Activated T-cell treated with anti-CD3 and anti-CD28 coated beads for 4 hours (primary cell): Measurements from ENCODE around the gene NEMF.
"Not testable (repeated sequence)": the region's sequence is repeated elsewhere in the genome, so short reads cannot be mapped to it uniquely, and the experiment has no call there.

Source experiments
- DNase-seq: peaks from one replicate; pipeline ENCODE4 v3.0.0-alpha.2; 2020

NEMF gene

GRCh38 chr14:49852301-49853157 is at the start of gene NEMF:
Gene NEMF (minus strand): TSS chr14:49852788. CDS start chr14:49852753, 35 bp downstream.
- DNase-seq, result peak; percentile 80

- no peak for DNase-seq
Measured at GRCh38 chr14:49900973-49901372, 48.4 kb upstream of the NEMF start.

- DNase-seq, result no peak
Measured at GRCh38 chr14:49898485-49898884, 45.9 kb upstream of the NEMF start.

- DNase-seq, result no peak
Measured at GRCh38 chr14:49897965-49898364, 45.4 kb upstream of the NEMF start.

GRCh38 chr14:49897414-49897813 is 44.8 kb upstream of the NEMF start:
- DNase-seq, result no peak

GRCh38 chr14:49896966-49897365 is 44.4 kb upstream of the NEMF start:
- no peak for DNase-seq

- not testable (repeated sequence) for DNase-seq
Measured at GRCh38 chr14:49896272-49896671, 43.7 kb upstream of the NEMF start.

- DNase-seq, result no peak
Measured at GRCh38 chr14:49895480-49895879, 42.9 kb upstream of the NEMF start.

GRCh38 chr14:49894214-49895107 is 41.9 kb upstream of the NEMF start:
- DNase-seq, result not testable (repeated sequence)

GRCh38 chr14:49893309-49894213 is 41.0 kb upstream of the NEMF start:
- DNase-seq, result peak; percentile 49

GRCh38 chr14:49892636-49893308 is 40.2 kb upstream of the NEMF start, which contains the start of gene ARF6:
Gene ARF6 (plus strand): TSS chr14:49893082. CDS start chr14:49893737, 655 bp downstream.
- peak; percentile 91 for DNase-seq

- DNase-seq, result peak; percentile 31
Measured at GRCh38 chr14:49892301-49892635, 39.7 kb upstream of the NEMF start.

GRCh38 chr14:49888293-49888692 is 35.7 kb upstream of the NEMF start:
- no peak for DNase-seq

GRCh38 chr14:49886523-49886922 is 33.9 kb upstream of the NEMF start:
- DNase-seq, result no peak

- DNase-seq, result no peak
Measured at GRCh38 chr14:49882826-49883694, 30.5 kb upstream of the NEMF start.

- no peak for DNase-seq
Measured at GRCh38 chr14:49881350-49882001, 28.9 kb upstream of the NEMF start.

GRCh38 chr14:49880267-49881064 is 27.9 kb upstream of the NEMF start:
- no peak for DNase-seq

GRCh38 chr14:49879646-49880204 is 27.1 kb upstream of the NEMF start:
- no peak for DNase-seq

- DNase-seq, result no peak
Measured at GRCh38 chr14:49876563-49877127, 24.1 kb upstream of the NEMF start.
